ENCODE results near the gene PIH1D1. TPM values are rescaled to one million over a fixed set of nuclear protein-coding genes. Genes with fewer than 3 reads are reported as not detected.

Gene PIH1D1
- total and polyA plus RNA-seq, 2 of the 13 experiments (the other 11 are each of a cell fraction or from before 2014, with no cell fraction given): 110 to 137 TPM

DNA sequence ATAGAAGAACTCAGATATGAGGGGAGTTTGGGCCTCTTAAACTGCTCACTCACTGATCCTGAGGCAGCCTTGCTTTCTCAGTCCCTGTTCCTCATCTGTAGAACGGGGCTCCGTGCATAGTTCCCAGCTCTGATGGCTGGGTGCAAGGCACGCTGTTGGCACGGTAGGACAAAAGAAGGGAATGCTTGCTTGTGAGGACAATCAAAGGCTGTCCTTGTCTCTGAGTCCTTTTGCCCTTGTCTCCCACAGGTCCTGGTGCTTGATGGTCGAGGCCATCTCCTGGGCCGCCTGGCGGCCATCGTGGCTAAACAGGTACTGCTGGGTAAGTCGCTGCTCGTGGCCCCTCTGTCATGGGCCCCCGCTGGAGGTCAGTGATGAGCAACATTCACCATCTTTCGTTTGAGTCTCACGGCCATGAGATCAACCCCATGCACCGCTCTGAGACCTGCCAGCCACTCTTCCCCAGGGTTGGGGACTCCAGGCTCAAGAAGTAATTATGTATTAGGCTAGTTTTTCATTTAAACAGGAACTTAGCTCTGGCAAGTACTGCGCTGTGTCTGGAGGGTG lies 38.1 kb upstream of the PIH1D1 start (continued):
- 0 out of 2 replicates have a peak, but pooled peaks have one; percentile 50 for TF ChIP-seq ZZZ3 (CRISPR knock-in tag; IDR thresholded peaks at IDR 0.05; ENCODE audit: borderline replicate concordance)
- no peak for TF ChIP-seq ZNF431 (CRISPR knock-in tag; IDR thresholded peaks at IDR 0.05; ENCODE audit: borderline replicate concordance, low read depth)
- TF ChIP-seq ZNF510 (CRISPR knock-in tag; IDR thresholded peaks at IDR 0.05; ENCODE audit: low read depth): peak; percentile 54; the same call in 1 of the 2 replicates
- TF ChIP-seq, protein P1, sequence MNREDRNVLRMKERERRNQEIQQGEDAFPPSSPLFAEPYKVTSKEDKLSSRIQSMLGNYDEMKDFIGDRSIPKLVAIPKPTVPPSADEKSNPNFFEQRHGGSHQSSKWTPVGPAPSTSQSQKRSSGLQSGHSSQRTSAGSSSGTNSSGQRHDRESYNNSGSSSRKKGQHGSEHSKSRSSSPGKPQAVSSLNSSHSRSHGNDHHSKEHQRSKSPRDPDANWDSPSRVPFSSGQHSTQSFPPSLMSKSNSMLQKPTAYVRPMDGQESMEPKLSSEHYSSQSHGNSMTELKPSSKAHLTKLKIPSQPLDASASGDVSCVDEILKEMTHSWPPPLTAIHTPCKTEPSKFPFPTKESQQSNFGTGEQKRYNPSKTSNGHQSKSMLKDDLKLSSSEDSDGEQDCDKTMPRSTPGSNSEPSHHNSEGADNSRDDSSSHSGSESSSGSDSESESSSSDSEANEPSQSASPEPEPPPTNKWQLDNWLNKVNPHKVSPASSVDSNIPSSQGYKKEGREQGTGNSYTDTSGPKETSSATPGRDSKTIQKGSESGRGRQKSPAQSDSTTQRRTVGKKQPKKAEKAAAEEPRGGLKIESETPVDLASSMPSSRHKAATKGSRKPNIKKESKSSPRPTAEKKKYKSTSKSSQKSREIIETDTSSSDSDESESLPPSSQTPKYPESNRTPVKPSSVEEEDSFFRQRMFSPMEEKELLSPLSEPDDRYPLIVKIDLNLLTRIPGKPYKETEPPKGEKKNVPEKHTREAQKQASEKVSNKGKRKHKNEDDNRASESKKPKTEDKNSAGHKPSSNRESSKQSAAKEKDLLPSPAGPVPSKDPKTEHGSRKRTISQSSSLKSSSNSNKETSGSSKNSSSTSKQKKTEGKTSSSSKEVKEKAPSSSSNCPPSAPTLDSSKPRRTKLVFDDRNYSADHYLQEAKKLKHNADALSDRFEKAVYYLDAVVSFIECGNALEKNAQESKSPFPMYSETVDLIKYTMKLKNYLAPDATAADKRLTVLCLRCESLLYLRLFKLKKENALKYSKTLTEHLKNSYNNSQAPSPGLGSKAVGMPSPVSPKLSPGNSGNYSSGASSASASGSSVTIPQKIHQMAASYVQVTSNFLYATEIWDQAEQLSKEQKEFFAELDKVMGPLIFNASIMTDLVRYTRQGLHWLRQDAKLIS (CRISPR knock-in tag; IDR thresholded peaks at IDR 0.05): 0 out of 2 replicates have a peak, but pooled peaks have one; percentile 77
- no peak for TF ChIP-seq ZBTB8A (CRISPR knock-in tag; IDR thresholded peaks at IDR 0.05; ENCODE audit: borderline replicate concordance, low read depth)
- peak; percentile 19; the same call in 1 of the 2 replicates for TF ChIP-seq GATAD2A (CRISPR knock-in tag; IDR thresholded peaks at IDR 0.05)
- TF ChIP-seq ELF3 (CRISPR knock-in tag; IDR thresholded peaks at IDR 0.05): 0 out of 2 replicates have a peak, but pooled peaks have one; percentile 17
- peak; percentile 71; the same call in 1 of the 2 replicates for TF ChIP-seq ARID2 (CRISPR knock-in tag; IDR thresholded peaks at IDR 0.05; ENCODE audit: borderline replicate concordance)
- 0 out of 2 replicates have a peak, but pooled peaks have one; percentile 17 for TF ChIP-seq FOSL2 (CRISPR knock-in tag; IDR thresholded peaks at IDR 0.05)
- TF ChIP-seq ZNF563 (CRISPR knock-in tag; IDR thresholded peaks at IDR 0.05): peak; percentile 40; the same call in 1 of the 2 replicates
- TF ChIP-seq, protein P2, sequence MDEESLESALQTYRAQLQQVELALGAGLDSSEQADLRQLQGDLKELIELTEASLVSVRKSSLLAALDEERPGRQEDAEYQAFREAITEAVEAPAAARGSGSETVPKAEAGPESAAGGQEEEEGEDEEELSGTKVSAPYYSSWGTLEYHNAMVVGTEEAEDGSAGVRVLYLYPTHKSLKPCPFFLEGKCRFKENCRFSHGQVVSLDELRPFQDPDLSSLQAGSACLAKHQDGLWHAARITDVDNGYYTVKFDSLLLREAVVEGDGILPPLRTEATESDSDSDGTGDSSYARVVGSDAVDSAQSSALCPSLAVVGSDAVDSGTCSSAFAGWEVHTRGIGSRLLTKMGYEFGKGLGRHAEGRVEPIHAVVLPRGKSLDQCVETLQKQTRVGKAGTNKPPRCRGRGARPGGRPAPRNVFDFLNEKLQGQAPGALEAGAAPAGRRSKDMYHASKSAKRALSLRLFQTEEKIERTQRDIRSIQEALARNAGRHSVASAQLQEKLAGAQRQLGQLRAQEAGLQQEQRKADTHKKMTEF (CRISPR knock-in tag; IDR thresholded peaks at IDR 0.05): peak; percentile 50
- TF ChIP-seq MNT (IDR thresholded peaks at IDR 0.05): 0 out of 2 replicates have a peak, but pooled peaks have one; percentile 10
- no peak for TF ChIP-seq NR2F6 (IDR thresholded peaks at IDR 0.05)
- TF ChIP-seq NR2F6 (CRISPR knock-in tag; IDR thresholded peaks at IDR 0.05): peak; percentile 34; the same call in 1 of the 2 replicates
- 0 out of 2 replicates have a peak, but pooled peaks have one; percentile 16 for TF ChIP-seq ERF (CRISPR knock-in tag; IDR thresholded peaks at IDR 0.05)
- TF ChIP-seq RBFOX2 (IDR thresholded peaks at IDR 0.05; ENCODE audit: low read depth, low read length): 0 out of 2 replicates have a peak, but pooled peaks have one; percentile 16
- 0 out of 2 replicates have a peak, but pooled peaks have one; percentile 54 for TF ChIP-seq ZNF543 (CRISPR knock-in tag; IDR thresholded peaks at IDR 0.05)
- TF ChIP-seq ZNF768 (CRISPR knock-in tag; IDR thresholded peaks at IDR 0.05): peak; percentile 34; the same call in 1 of the 2 replicates
- TF ChIP-seq PHF5A (CRISPR knock-in tag; IDR thresholded peaks at IDR 0.05; ENCODE audit: low read depth, unreplicated experiment): peak; percentile 71
- no peak for TF ChIP-seq ZNF749 (CRISPR knock-in tag; IDR thresholded peaks at IDR 0.05; ENCODE audit: borderline replicate concordance)
- peak; percentile 30; the same call in 1 of the 2 replicates for TF ChIP-seq MED1 (CRISPR knock-in tag; IDR thresholded peaks at IDR 0.05)
- peak; percentile 42 for TF ChIP-seq SALL1 (CRISPR knock-in tag; IDR thresholded peaks at IDR 0.05)
- peak; percentile 85 for TF ChIP-seq SSRP1 (CRISPR knock-in tag; IDR thresholded peaks at IDR 0.05)
- TF ChIP-seq DNMT1 (CRISPR knock-in tag; IDR thresholded peaks at IDR 0.05): 0 out of 2 replicates have a peak, but pooled peaks have one; percentile 36
- peak; percentile 22; the same call in 1 of the 2 replicates for TF ChIP-seq ZNF644 (CRISPR knock-in tag; IDR thresholded peaks at IDR 0.05; ENCODE audit: low read depth)
